ENCODE measurements around the gene SLC52A1.
A peak's percentile ranks its signal among the peaks of the same experiment; 100 is the strongest.
"Not testable (repeated sequence)": the region's sequence is repeated elsewhere in the genome, so short reads cannot be mapped to it uniquely, and the experiment has no call there.

SLC52A1 gene

DNA sequence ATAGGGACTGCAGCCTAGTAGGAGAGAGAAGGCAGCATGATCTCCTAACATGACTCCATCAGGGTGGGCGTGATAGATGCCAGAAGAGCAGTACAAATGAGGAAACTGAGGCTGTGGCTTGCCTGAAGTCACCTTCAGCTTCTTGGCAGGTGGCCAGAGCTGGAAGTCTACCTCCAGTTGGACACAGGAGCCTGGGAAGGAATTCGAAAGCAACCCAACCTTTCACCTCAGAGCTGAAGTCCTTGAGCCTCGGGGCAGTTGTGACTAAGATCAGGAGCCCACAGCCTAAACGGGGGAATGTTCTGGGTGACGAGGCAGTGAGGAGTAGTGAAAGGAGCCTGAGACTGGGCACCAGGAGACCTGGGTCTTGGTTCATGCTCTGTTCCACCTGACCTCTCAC lies 9.4 kb upstream of the SLC52A1 start:
- H3K4me3 Mint-ChIP-seq, result no peak overlapping the region
- no peaks in the 10 kb centered on the region for H3K27me3 Mint-ChIP-seq
- H3K27ac Mint-ChIP-seq, result no peak overlapping the region
- peaks cover 25 to 59% of the 10 kb centered on the region in 2 donors for H3K4me1 Mint-ChIP-seq
- no peak for DNase-seq
- H3K36me3 Mint-ChIP-seq, result no peaks in the 10 kb centered on the region
- ATAC-seq (replicated peaks), result peak in 1 of 2 donors; percentile 33
- H3K9me3 Mint-ChIP-seq, result no peaks in the 10 kb centered on the region

DNA sequence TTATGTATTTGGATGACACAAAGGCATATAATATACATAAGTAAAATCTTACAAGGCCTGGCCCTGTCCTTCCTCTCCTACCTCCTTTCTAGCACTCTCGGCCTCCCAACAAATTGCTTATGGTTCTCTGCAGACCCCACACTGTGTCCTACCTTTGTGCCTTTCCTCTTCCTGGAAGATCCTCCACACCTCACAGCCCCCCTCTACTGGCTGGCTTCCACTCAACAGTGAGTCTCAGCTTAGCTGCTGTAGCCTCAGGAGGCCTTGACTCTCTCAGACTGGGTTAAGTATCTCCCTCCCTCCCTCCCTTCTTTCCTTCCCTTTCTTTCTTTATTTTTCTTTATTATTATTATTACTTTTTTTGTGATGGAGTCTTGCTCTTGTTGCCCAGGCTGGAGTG lies 8.3 kb upstream of the SLC52A1 start:
- H3K4me1 Mint-ChIP-seq, result peaks cover 22 to 48% of the 10 kb centered on the region in 2 donors

DNA sequence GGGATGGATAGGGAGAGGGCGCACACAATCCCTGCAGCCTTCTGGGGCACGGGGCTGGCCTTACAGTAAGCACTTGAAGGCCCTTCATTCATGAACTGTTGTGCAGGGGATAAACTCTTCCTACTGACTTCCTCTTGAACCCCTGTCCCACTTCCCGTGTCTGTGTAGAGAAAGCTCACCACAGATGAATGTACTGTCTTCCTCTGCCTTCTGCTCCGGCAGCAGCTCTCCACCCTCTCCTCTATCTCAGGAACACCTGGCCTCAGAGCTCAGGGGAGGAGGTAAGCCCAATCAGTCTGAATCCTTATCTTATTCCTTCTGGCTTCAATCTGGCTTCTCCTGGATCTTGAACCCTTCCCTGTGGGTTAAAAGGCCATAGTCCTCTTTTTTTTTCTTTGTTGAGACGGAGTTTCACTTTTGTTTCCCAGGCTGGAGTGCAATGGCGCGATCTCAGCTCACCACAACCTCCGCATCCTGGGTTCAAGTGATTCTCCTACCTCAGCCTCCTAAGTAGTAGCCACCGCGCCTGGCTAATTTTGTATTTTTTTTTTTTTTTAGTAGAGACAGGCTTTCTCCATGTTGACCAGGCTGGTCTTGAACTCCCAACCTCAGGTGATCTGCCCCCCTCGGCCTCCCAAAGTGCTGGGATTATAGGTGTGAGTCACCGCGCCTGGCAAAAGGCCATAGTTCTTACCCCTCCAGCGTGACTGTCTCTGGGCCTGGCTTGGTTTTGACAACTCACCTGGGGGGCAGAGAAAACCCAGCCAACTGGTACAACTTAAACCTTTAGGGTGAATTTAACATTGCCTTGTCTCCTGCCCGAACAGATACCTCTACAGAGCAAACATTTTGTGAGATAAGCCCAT lies 7.2 kb upstream of the SLC52A1 start:
- DNase-seq, result no peak

More for the DNA sequence above, 8.3 kb upstream of the SLC52A1 start:
- no peaks in the 10 kb centered on the region for H3K27me3 Mint-ChIP-seq
- H3K4me3 Mint-ChIP-seq, result no peak overlapping the region
- no peak overlapping the region for H3K27ac Mint-ChIP-seq
- H3K9me3 Mint-ChIP-seq, result no peaks in the 10 kb centered on the region
- H3K36me3 Mint-ChIP-seq, result no peaks in the 10 kb centered on the region
- no peak for ATAC-seq (replicated peaks)
- no peak for DNase-seq

DNA sequence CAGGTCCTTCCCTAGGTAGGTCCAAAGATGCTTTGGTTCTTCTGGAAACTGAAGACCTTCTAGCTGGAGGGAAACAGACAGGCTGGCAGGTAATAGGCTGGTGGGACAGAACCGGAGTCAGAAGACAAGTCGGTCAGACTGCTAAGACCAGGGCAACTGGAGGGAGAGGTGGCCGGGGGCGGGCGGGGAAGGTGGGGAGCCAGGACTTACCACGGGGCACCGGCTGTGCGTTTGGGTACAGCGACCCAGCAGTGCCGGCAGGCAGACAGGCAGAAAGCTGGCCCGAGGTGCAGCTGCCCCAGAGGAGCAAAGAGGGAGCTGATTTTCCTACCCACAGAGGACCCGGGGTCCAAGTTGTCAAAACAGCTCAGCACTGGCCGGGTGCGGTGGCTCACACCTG lies 575 bp downstream of the SLC52A1 start:
- DNase-seq (no peak), ATAC-seq (replicated peaks) (no peak)
- Mint-ChIP-seq H3K27ac (no peak overlapping the region), H3K9me3 (no peaks in the 10 kb centered on the region), H3K4me1 (peaks cover 21 to 33% of the 10 kb centered on the region in 2 donors), H3K27me3 (peaks cover 0 to 16% of the 10 kb centered on the region in 2 donors), H3K36me3 (peaks cover 0 to 1% of the 10 kb centered on the region in 2 donors), H3K4me3 (no peak overlapping the region)

More for the DNA sequence above, 7.2 kb upstream of the SLC52A1 start:
- no peaks in the 10 kb centered on the region for H3K36me3 Mint-ChIP-seq
- ATAC-seq (replicated peaks), result no peak
- H3K27ac Mint-ChIP-seq, result no peak overlapping the region
- H3K9me3 Mint-ChIP-seq, result no peaks in the 10 kb centered on the region
- H3K4me3 Mint-ChIP-seq, result no peak overlapping the region
- H3K4me1 Mint-ChIP-seq, result peaks cover 18 to 37% of the 10 kb centered on the region in 2 donors
- no peaks in the 10 kb centered on the region for H3K27me3 Mint-ChIP-seq

DNA sequence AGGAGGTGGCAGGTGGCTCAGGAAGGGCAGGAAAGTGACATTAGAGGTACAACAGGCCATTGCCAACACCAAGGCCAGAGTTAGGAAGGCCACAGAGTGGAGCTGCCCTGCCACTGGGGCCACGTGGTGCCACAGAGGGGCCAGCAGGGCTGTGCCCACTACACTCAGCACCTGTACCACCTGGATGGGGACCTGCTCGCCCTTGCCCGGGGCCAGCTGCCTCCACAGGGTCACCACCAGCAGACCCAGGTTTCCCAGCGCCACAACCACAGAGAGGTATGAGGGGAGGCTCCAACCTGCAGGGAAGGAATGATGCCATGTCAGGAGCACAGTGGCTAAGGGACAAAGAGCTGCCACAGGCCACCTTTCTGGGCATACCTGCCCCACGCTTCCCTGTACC lies 1.2 kb downstream of the SLC52A1 start:
- H3K36me3 Mint-ChIP-seq, result peaks cover 0 to 4% of the 10 kb centered on the region in 2 donors
- H3K9me3 Mint-ChIP-seq, result no peaks in the 10 kb centered on the region
- DNase-seq, result no peak
- no peak overlapping the region for H3K27ac Mint-ChIP-seq
- no peak for ATAC-seq (replicated peaks)
- no peak overlapping the region for H3K4me3 Mint-ChIP-seq
- peaks cover 21 to 33% of the 10 kb centered on the region in 2 donors for H3K4me1 Mint-ChIP-seq
- H3K27me3 Mint-ChIP-seq, result peaks cover 0 to 16% of the 10 kb centered on the region in 2 donors

DNA sequence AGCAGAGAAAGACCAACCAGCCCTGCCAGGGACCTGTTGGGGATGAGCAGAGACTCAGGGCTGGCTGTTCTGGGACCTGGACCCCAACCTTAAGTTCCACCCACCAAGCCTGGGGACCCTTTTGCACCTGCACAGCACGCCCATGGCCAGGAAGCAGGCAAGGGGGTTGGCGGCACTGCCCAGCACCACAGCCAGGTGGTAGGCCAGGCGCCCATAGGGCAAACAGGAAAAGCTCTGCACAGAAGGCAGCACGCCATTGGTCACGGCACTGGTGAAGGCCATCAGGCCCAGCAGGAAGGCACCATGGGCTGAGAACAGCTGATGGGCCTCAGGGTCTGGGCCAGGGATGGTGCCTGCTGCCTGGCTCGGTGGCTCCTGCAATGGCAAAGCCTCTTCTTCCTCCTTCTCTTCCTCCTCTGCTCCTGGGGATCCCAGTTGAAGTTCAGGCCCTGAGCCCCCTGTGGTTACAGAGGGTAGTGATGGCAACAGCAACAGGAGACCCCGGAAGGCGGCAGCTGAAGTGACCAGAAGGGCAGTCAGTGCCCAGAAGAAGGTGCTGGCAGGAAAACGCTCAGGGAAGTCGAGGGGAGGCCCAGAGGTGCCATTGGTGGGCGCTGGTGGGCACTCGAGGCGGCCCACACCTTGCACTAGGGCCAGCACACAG lies 1.7 kb downstream of the SLC52A1 start:
- peaks cover 21 to 33% of the 10 kb centered on the region in 2 donors for H3K4me1 Mint-ChIP-seq
- H3K4me3 Mint-ChIP-seq, result no peak overlapping the region
- ATAC-seq (replicated peaks) (no peak), DNase-seq (no peak)
- H3K27me3 Mint-ChIP-seq, result peaks cover 0 to 16% of the 10 kb centered on the region in 2 donors
- no peaks in the 10 kb centered on the region for H3K9me3 Mint-ChIP-seq
- peaks cover 0 to 4% of the 10 kb centered on the region in 2 donors for H3K36me3 Mint-ChIP-seq
- no peak overlapping the region for H3K27ac Mint-ChIP-seq

DNA sequence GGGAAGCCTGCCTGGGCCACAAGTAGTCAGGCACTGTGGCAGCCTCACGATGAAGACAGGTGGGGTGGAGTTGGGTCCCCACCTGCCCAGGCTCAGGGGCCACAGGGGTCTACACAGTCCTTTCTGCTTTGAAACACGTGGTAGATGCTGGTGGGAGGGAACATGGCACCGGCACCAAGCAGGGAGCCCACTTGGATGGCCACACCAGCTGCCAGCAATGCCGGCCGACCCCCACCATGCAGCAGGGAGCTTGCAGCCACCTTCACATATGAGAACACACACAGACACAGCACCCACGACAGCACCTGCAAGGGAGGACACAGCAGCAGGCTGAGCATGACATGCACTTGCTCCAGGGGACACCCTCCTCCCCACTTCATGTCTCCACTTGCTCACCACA lies 2.4 kb downstream of the SLC52A1 start:
- Mint-ChIP-seq H3K4me1 (peaks cover 21 to 33% of the 10 kb centered on the region in 2 donors), H3K4me3 (no peak overlapping the region), H3K27me3 (peaks cover 0 to 16% of the 10 kb centered on the region in 2 donors), H3K36me3 (peaks cover 0 to 4% of the 10 kb centered on the region in 2 donors), H3K9me3 (no peaks in the 10 kb centered on the region), H3K27ac (peak overlapping the region; percentile 81)
- ATAC-seq (replicated peaks), result no peak
- no peak for DNase-seq

DNA sequence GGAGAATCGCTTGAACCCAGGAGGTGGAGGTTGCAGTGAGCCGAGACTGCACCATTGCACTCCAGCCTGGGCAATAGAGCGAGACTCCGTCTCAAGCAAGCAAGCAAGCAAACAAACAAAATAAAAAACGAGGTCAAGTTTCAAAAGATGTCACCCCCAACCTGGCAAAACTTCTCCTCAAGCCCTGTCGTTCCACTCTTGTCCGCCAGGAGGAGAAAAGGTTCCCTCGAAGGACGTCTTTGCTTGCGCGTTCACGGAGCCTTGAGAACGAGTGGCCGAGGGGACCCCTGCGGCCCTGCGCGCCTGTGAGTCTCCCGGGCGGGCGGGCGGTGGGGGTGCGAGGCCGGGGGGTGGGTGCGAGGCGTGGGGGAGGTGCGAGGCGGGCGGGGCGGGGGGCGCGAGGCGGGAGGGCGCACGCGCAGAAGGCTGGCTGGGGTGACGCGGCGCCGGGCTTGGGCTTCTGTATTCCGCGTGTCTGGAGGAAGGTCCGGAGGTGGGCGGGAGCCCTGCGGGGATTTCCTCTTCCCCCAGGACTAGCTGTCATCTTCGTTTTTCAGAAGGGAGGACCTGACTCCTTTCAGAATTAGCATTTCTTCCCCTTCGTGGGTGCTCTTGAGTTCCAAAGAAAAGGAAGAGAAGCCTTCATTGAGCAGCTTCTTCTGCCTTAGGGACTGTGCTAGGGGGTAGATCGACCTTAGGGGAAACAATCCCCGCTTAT lies 3.7 kb downstream of the SLC52A1 start:
- peak overlapping the region; percentile 88 for H3K27ac Mint-ChIP-seq
- H3K4me1 Mint-ChIP-seq, result peaks cover 21 to 33% of the 10 kb centered on the region in 2 donors
- ATAC-seq (replicated peaks) (peak; percentile 95), DNase-seq (peak; percentile 92)
- H3K36me3 Mint-ChIP-seq, result peaks cover 0 to 4% of the 10 kb centered on the region in 2 donors
- peak overlapping the region; percentile 67 to 79 for H3K4me3 Mint-ChIP-seq
- H3K9me3 Mint-ChIP-seq, result no peaks in the 10 kb centered on the region
- H3K27me3 Mint-ChIP-seq, result peaks cover 0 to 16% of the 10 kb centered on the region in 2 donors

DNA sequence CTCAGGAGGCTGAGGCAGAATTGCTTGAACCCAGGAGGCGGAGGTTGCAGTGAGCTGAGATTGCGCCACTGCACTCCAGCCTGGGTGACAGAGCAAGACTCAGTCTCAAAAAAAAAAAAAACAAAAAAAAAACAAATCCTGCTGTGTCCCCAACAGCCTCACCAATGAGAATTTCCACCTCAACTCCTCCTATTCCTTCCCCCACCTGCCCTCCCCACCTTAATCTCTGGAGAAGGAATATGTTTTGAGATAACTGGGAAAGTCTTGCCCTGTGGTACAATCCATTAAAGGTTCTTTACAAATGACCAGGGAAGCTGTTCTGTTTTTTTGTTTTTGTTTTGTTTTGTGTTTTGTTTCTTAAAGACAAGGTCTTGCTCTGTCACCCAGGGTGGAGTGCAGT lies 5.1 kb downstream of the SLC52A1 start:
- Mint-ChIP-seq H3K27me3 (peaks cover 0 to 22% of the 10 kb centered on the region in 2 donors), H3K4me1 (peaks cover 21 to 33% of the 10 kb centered on the region in 2 donors)
- not testable (repeated sequence) for H3K9me3 Mint-ChIP-seq; DNase-seq; H3K4me3 Mint-ChIP-seq; H3K36me3 Mint-ChIP-seq; ATAC-seq (replicated peaks); H3K27ac Mint-ChIP-seq

DNA sequence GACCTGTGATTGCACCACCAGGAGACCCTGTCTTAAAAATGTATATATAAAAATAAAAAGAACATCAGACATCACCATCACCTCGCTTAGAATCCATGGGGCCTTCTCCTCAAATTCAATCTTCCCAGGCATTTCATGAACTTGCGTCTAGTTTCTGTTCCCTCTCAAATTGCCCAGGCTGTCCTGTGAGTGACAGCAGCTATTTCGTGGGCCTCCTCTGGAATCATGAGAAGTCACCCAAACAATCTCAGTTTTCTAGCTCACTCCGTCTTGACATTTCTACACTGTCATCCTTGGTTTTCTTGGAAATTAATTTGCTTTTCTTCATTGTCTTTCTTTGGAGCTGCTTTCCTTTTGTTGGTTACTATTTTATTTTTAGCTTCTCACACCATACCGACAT lies 7.3 kb downstream of the SLC52A1 start:
- no peak overlapping the region for H3K27ac Mint-ChIP-seq
- peaks cover 17 to 34% of the 10 kb centered on the region in 2 donors for H3K4me1 Mint-ChIP-seq
- peaks cover 0 to 18% of the 10 kb centered on the region in 2 donors for H3K27me3 Mint-ChIP-seq
- peaks cover 17 to 22% of the 10 kb centered on the region in 2 donors for H3K36me3 Mint-ChIP-seq
- no peak for ATAC-seq (replicated peaks)
- no peaks in the 10 kb centered on the region for H3K9me3 Mint-ChIP-seq
- no peak for DNase-seq
- H3K4me3 Mint-ChIP-seq, result no peak overlapping the region

DNA sequence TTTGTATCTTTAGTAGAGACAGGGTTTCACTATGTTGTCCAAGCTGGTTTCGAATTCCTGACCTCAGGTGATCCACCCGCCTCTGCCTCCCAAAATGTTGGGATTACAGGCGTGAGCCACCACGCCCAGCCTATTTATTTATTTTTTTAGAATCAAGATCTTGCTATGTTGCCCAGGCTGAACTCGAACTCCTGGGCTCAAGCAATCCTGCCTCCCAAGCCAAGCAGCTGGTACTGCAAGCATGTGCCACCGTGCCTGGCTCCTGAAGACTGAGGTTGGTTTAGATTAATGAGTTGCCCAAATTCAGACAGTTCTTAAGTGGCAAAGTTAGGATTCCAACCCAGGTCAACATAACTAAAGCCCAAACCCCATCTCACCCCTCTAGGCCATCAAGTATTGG lies 7.9 kb downstream of the SLC52A1 start:
- Mint-ChIP-seq H3K9me3 (no peaks in the 10 kb centered on the region), H3K4me3 (no peak overlapping the region), H3K36me3 (peaks cover 23 to 27% of the 10 kb centered on the region in 2 donors), H3K27ac (no peak overlapping the region), H3K27me3 (peaks cover 0 to 19% of the 10 kb centered on the region in 2 donors), H3K4me1 (peaks cover 14 to 28% of the 10 kb centered on the region in 2 donors)
- ATAC-seq (replicated peaks) (no peak), DNase-seq (no peak)

DNA sequence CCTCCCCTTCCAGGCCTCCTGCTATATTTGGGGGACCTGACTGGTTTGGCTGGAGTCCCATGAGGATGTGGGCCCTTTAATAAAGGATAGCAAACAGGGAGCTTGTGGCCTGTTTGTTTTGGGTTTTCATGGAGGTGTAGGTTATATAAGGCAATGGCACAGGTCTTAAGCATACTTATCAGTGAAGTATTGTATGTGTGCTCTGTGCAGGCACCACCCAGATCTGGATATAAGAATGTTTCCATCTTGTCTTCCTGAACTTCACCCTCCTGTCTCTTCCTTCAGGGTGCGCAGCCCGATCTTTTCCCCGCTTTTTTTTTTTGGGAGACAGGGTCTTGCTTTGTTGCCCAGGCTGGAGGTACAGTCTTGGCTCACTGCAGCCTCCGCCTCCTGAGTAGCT lies 10.6 kb downstream of the SLC52A1 start:
- H3K36me3 Mint-ChIP-seq, result peaks cover 46 to 50% of the 10 kb centered on the region in 2 donors
- peaks cover 8 to 31% of the 10 kb centered on the region in 2 donors for H3K27me3 Mint-ChIP-seq
- ATAC-seq (replicated peaks) (no peak), DNase-seq (no peak)
- no peak overlapping the region for H3K4me3 Mint-ChIP-seq
- H3K9me3 Mint-ChIP-seq, result no peaks in the 10 kb centered on the region
- H3K27ac Mint-ChIP-seq, result no peak overlapping the region
- peaks cover 6 to 16% of the 10 kb centered on the region in 2 donors for H3K4me1 Mint-ChIP-seq

DNA sequence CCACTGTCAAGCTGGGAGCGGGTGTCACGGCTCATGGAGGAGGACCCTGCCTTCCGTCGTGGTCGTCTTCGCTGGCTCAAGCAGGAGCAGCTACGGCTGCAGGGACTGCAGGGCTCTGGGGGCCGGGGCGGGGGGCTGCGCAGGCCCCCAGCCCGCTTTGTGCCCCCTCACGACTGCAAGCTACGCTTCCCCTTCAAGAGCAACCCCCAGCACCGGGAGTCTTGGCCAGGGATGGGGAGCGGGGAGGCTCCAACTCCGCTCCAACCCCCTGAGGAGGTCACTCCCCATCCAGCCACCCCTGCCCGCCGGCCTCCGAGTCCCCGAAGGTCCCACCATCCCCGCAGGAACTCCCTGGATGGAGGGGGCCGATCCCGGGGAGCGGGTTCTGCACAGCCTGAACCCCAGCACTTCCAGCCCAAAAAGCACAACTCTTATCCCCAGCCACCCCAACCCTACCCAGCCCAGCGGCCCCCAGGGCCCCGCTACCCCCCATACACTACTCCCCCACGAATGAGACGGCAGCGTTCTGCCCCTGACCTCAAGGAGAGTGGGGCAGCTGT lies 11.6 kb downstream of the SLC52A1 start:
- Mint-ChIP-seq H3K4me3 (no peak overlapping the region), H3K27ac (peak overlapping the region; percentile 5), H3K4me1 (peaks cover 11 to 22% of the 10 kb centered on the region in 2 donors), H3K36me3 (peaks cover 55 to 57% of the 10 kb centered on the region in 2 donors), H3K27me3 (peaks cover 8 to 36% of the 10 kb centered on the region in 2 donors), H3K9me3 (no peaks in the 10 kb centered on the region)
- DNase-seq (no peak), ATAC-seq (replicated peaks) (no peak)

DNA sequence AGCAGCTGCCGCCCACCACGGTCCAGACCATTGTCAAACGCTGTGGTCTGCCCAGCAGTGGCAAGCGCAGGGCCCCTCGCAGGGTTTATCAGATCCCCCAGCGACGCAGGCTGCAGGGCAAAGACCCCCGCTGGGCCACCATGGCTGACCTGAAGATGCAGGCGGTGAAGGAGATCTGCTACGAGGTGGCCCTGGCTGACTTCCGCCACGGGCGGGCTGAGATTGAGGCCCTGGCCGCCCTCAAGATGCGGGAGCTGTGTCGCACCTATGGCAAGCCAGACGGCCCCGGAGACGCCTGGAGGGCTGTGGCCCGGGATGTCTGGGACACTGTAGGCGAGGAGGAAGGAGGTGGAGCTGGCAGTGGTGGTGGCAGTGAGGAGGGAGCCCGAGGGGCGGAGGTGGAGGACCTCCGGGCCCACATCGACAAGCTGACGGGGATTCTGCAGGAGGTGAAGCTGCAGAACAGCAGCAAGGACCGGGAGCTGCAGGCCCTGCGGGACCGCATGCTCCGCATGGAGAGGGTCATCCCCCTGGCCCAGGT lies 13.0 kb downstream of the SLC52A1 start:
- H3K4me3 Mint-ChIP-seq, result no peak overlapping the region
- H3K4me1 Mint-ChIP-seq, result peaks cover 11 to 26% of the 10 kb centered on the region in 2 donors
- H3K9me3 Mint-ChIP-seq, result no peaks in the 10 kb centered on the region
- H3K36me3 Mint-ChIP-seq, result peaks cover 55 to 58% of the 10 kb centered on the region in 2 donors
- peaks cover 8 to 36% of the 10 kb centered on the region in 2 donors for H3K27me3 Mint-ChIP-seq
- ATAC-seq (replicated peaks), result no peak
- no peak for DNase-seq
- no peak overlapping the region for H3K27ac Mint-ChIP-seq
